Bronchial epithelial cell (primary cell): ENCODE data around the gene DAPP1. TPM values are rescaled to one million over a fixed set of nuclear protein-coding genes. Genes with fewer than 3 reads are reported as not detected.

Experiments
- DNase-seq: peaks from one replicate; pipeline ENCODE4 v3.0.0-alpha.2; 2010; ENCODE audit warnings: low read depth
- FAIRE-seq: peaks from 2 replicates; lab custom pipeline; 2011; peaks lifted over from hg19 to GRCh38; lab: Jason Lieb, UNC
- H3K27me3 ChIP-seq: 2 replicates; pipeline ENCODE4 v1.5.1; 2011; ENCODE audit warnings: low read length; ENCODE audit not compliant: control insufficient read depth, insufficient read depth
- H3K36me3 ChIP-seq: 2 replicates; pipeline ENCODE4 v1.5.1; 2011; ENCODE audit warnings: low read length; ENCODE audit not compliant: control insufficient read depth, insufficient read depth
- H3K4me3 ChIP-seq: 2 replicates; pipeline ENCODE4 v1.5.1; 2011; ENCODE audit warnings: mild to moderate bottlenecking, low read depth, low read length, control low read depth
- CTCF ChIP-seq: IDR thresholded peaks from 2 replicates; pipeline ENCODE4 v1.5.1; 2011; ENCODE audit warnings: mild to moderate bottlenecking, moderate library complexity, low read length, control low read depth, inconsistent platforms; ENCODE audit not compliant: insufficient read depth, severe bottlenecking
- total RNA-seq: library from RNA; depleted of rRNA; stranded (reverse); fragments of >200 nt; gene quantifications from 2 replicates; pipeline ENCODE4 v1.2.1, GENCODE V29; 2014

DAPP1 gene
- total RNA-seq, 1 donor from 2014 or later = 31.3 TPM

GRCh38 chr4:99879458-99879857 is 62.8 kb downstream of the DAPP1 start:
- H3K27me3 ChIP-seq = no peaks in the 10 kb centered on the region
- FAIRE-seq = no peak
- H3K36me3 ChIP-seq = peaks cover 5% of the 10 kb centered on the region
- peak; percentile 81 for DNase-seq
- TF ChIP-seq CTCF = no peak
- H3K4me3 ChIP-seq = no peak overlapping the region

- Histone ChIP-seq H3K27me3 (no peaks in the 10 kb centered on the region), H3K36me3 (peaks cover 6% of the 10 kb centered on the region), H3K4me3 (no peak overlapping the region)
- TF ChIP-seq CTCF = peak; percentile 40
- FAIRE-seq = no peak
- DNase-seq = peak; percentile 41
These were observed 68.5 kb downstream of the DAPP1 start for GRCh38 chr4:99885063-99885664.

GRCh38 chr4:99885687-99886086 is 69.1 kb downstream of the DAPP1 start:
- DNase-seq (no peak), FAIRE-seq (no peak)

GRCh38 chr4:99886146-99886545 is 69.5 kb downstream of the DAPP1 start:
- no peak for DNase-seq
- Histone ChIP-seq H3K27me3 (no peaks in the 10 kb centered on the region), H3K36me3 (peaks cover 3% of the 10 kb centered on the region), H3K4me3 (no peak overlapping the region)
- FAIRE-seq = no peak
- no peak for TF ChIP-seq CTCF

More at GRCh38 chr4:99885687-99886086, 69.1 kb downstream of the DAPP1 start:
- H3K27me3 ChIP-seq = no peaks in the 10 kb centered on the region
- H3K36me3 ChIP-seq = peaks cover 3% of the 10 kb centered on the region
- no peak for TF ChIP-seq CTCF
- no peak overlapping the region for H3K4me3 ChIP-seq

GRCh38 chr4:99887837-99888236 is 71.2 kb downstream of the DAPP1 start:
- DNase-seq (no peak), FAIRE-seq (no peak)
- Histone ChIP-seq H3K36me3 (peaks cover 1% of the 10 kb centered on the region), H3K27me3 (no peaks in the 10 kb centered on the region), H3K4me3 (no peak overlapping the region)
- TF ChIP-seq CTCF = no peak

- TF ChIP-seq CTCF = no peak
- no peaks in the 10 kb centered on the region for H3K36me3 ChIP-seq
- H3K27me3 ChIP-seq = no peaks in the 10 kb centered on the region
- FAIRE-seq = no peak
- no peak for DNase-seq
- H3K4me3 ChIP-seq = no peak overlapping the region
These were observed 74.7 kb downstream of the DAPP1 start for GRCh38 chr4:99891351-99891750.
